Common myeloid progenitor, CD34-positive (primary cell): ENCODE measurements around the gene PLXNA3.
A peak's percentile ranks its signal among the peaks of the same experiment; 100 is the strongest.
"Not testable (repeated sequence)": the region's sequence is repeated elsewhere in the genome, so short reads cannot be mapped to it uniquely, and the experiment has no call there.

ENCODE experiments used
- CTCF ChIA-PET: fragments of 350-600 bp; sonication (Branson Sonifier 250); formaldehyde crosslinking; loops from one replicate; lab custom pipeline; 2021; ENCODE audit warnings: antibody characterized with exemption; lab: Charles Lee
- POLR2A ChIA-PET: fragments of 350-600 bp; sonication (Branson Sonifier 250); formaldehyde crosslinking; loops from one replicate; lab custom pipeline; 2021; ENCODE audit warnings: antibody characterized with exemption; lab: Charles Lee
- DNase-seq, 3 donors: peaks; one replicate each; pipeline versions ENCODE4 v3.0.0 to v3.0.0-alpha.2; 2013
- H3K27ac ChIP-seq, 2 experiments: 1 replicate in 1 of 2; 2 replicates in 1 of 2; pipeline ENCODE4 v1.7.0; 2013; ENCODE audit warnings: inconsistent platforms in 2 of 2, low read length in 2 of 2, mild to moderate bottlenecking in 2 of 2, low read depth in 1 of 2, moderate library complexity in 1 of 2; ENCODE audit not compliant: severe bottlenecking in 2 of 2, insufficient read depth in 1 of 2, poor library complexity in 1 of 2
- H3K27me3 ChIP-seq, 5 experiments: replicated peaks in 2 of 5; 1 replicate in 3 of 5; 2 replicates in 2 of 5; pipeline versions ENCODE4 v1.6.1 to v1.7.0; 2013; ENCODE audit warnings: low read length in 4 of 5, mild to moderate bottlenecking in 2 of 5, moderate library complexity in 2 of 5, inconsistent platforms in 1 of 5; ENCODE audit not compliant: insufficient read depth in 5 of 5, control insufficient read depth in 4 of 5
- H3K36me3 ChIP-seq, 4 experiments: 1 replicate in 2 of 4; 2 replicates in 2 of 4; pipeline versions ENCODE4 v1.6.1 to v1.7.0; 2013; ENCODE audit warnings: low read length in 3 of 4, control low read depth in 1 of 4, mild to moderate bottlenecking in 1 of 4; ENCODE audit not compliant: control insufficient read depth in 4 of 4, insufficient read depth in 4 of 4
- H3K4me1 ChIP-seq, 4 experiments: 1 replicate in 3 of 4; 2 replicates in 1 of 4; pipeline versions ENCODE4 v1.6.1 to v1.7.1; 2013; ENCODE audit warnings: low read length in 3 of 4, mild to moderate bottlenecking in 3 of 4, control low read depth in 1 of 4, inconsistent platforms in 1 of 4, moderate library complexity in 1 of 4; ENCODE audit not compliant: control insufficient read depth in 4 of 4, insufficient read depth in 4 of 4; ENCODE audit errors: control extremely low read depth in 1 of 4
- H3K4me3 ChIP-seq, 7 experiments: 1 replicate in 4 of 7; 2 replicates in 3 of 7; pipeline versions ENCODE4 v1.5.1 to v1.7.0; 2013; ENCODE audit warnings: mild to moderate bottlenecking in 7 of 7, low read length in 6 of 7, moderate library complexity in 6 of 7, inconsistent platforms in 2 of 7, low read depth in 2 of 7, control low read depth in 1 of 7; ENCODE audit not compliant: insufficient read depth in 4 of 7, control insufficient read depth in 1 of 7; ENCODE audit errors: extremely low read depth in 1 of 7
- H3K9me3 ChIP-seq, 5 experiments: 1 replicate in 4 of 5; 2 replicates in 1 of 5; pipeline versions ENCODE4 v1.6.1 to v1.7.1; 2013; ENCODE audit warnings: low read length in 4 of 5, mild to moderate bottlenecking in 2 of 5, inconsistent platforms in 1 of 5, low read depth in 1 of 5, moderate library complexity in 1 of 5; ENCODE audit not compliant: control insufficient read depth in 4 of 5, insufficient read depth in 2 of 5; ENCODE audit errors: control extremely low read depth in 1 of 5
- WGBS: methylation state at CpG from one replicate; pipeline ENCODE4 v1.1.5; 2013; ENCODE audit not compliant: insufficient coverage; 5-methylcytosine and 5-hydroxymethylcytosine counted together

PLXNA3 gene

DNA sequence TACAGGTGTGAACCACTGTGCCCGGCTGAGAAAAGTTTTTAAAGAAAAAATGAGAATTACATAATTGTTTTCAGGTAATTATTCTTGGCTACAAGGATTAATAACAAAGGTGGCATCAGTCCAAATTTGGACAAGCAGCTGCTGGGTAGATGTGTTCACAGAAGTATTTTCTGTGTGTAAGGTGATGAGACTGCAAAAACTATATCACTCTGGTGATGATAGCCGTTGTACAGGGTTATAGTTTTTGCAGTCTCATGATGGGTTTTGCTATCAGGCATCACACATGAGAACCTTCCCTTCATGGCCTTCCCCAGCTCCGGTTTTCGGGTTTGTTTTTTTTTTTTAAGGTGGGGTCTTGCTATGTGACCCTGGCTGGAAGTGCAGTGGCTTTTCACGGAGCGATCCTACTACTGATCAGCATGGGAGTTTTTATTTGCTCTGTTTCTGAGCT, 37.4 kb downstream of the PLXNA3 start:
- Histone ChIP-seq H3K9me3 (no peaks in the 10 kb centered on the region), H3K4me1 (peaks cover 0 to 4% (median 1%) of the 10 kb centered on the region in 4 experiments), H3K4me3 (no peak overlapping the region), H3K27me3 (peaks cover 0 to 5% (median 0%) of the 10 kb centered on the region in 5 experiments), H3K36me3 (no peaks in the 10 kb centered on the region), H3K27ac (peak overlapping the region in 1 of 2 experiments; percentile 64)
- CTCF ChIA-PET, result no interaction called here
- peak; percentile 49 to 88 (median 83) for DNase-seq
- WGBS, result 51% methylated on average over 5 of the region's 6 CpGs
- POLR2A ChIA-PET, result no interaction called here

GRCh38 chrX:154496591-154497137, 38.6 kb downstream of the PLXNA3 start:
- H3K27me3 ChIP-seq, H3K27ac ChIP-seq, CTCF ChIA-PET, H3K36me3 ChIP-seq, H3K9me3 ChIP-seq, H3K4me1 ChIP-seq, DNase-seq, H3K4me3 ChIP-seq: not testable (repeated sequence)
- WGBS, result 67% methylated on average over 3 of the region's 4 CpGs
- POLR2A ChIA-PET, result interaction anchor here (0.6 kb wide), 1 partner anchor 525 kb away, joined by 4 read pairs; no protein-coding TSS in a partner anchor

DNA sequence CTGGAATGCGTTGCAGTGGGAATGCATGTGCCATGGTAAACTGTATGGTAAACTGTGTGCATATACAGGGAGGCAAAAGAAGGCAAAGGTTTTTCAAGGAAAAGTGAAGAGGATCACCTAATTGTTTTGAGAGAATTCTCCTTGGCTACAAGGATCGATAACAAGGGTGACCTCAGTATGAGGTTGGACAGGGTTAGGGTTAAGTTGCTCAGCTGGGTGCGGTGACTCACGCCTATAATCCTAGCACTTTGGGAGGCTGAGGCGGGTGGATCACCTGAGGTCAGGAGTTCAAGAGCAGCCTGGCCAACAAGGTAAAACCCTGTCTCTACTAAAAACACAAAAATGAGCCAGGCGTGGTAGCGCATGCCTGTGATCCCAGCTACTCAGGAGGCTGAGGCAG, 43.3 kb downstream of the PLXNA3 start:
- H3K27me3 ChIP-seq, H3K27ac ChIP-seq, H3K4me1 ChIP-seq, DNase-seq, POLR2A ChIA-PET, H3K9me3 ChIP-seq, H3K4me3 ChIP-seq: not testable (repeated sequence)
- peaks cover 0 to 15% (median 0%) of the 10 kb centered on the region in 4 experiments for H3K36me3 ChIP-seq
- CTCF ChIA-PET, result interaction anchor here (1.5 kb wide), 1 partner anchor 14 kb away, joined by 3 read pairs; no protein-coding TSS in a partner anchor
- WGBS, result 96% methylated on average over 7 of the region's 7 CpGs

DNA sequence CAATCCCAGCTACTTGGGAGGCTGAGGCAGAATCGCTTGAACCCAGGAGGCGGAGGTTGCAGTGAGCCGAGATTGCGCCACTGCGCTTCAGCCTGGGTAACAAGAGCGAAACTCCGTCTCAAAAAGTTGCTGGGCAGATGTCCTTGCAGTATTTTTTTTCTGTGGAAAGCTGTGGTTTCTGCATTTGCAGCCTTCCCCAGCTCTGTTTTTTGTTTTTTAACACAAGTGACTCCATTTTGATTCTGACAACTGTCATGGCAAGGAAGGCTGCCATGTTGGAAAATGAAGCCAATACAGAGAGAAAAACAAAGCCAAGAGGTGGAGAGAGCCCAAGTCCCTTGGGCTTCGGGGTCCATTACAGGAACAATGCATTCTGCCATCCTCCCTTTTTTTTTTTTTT, 44.0 kb downstream of the PLXNA3 start:
- no peak for DNase-seq
- Histone ChIP-seq H3K4me1 (no peaks in the 10 kb centered on the region), H3K36me3 (peaks cover 0 to 17% (median under 1%) of the 10 kb centered on the region in 4 experiments), H3K27ac (no peak overlapping the region), H3K9me3 (no peaks in the 10 kb centered on the region), H3K4me3 (no peak overlapping the region), H3K27me3 (peaks cover 0 to 14% (median 0%) of the 10 kb centered on the region in 5 experiments)
- POLR2A ChIA-PET, result no interaction called here
- CTCF ChIA-PET, result interaction anchor here (0.9 to 1.5 kb wide), 2 partner anchors 13 to 25 kb away, joined by 3 read pairs; no protein-coding TSS in a partner anchor
- 83% methylated on average over 7 of the region's 8 CpGs for WGBS

- Histone ChIP-seq H3K4me3 (no peak overlapping the region), H3K4me1 (no peaks in the 10 kb centered on the region), H3K27ac (no peak overlapping the region), H3K9me3 (peaks cover 0 to 2% (median 0%) of the 10 kb centered on the region in 5 experiments), H3K36me3 (peaks cover 0 to 25% (median 5%) of the 10 kb centered on the region in 4 experiments), H3K27me3 (peaks cover 0 to 14% (median 0%) of the 10 kb centered on the region in 5 experiments)
- CTCF ChIA-PET, result no interaction called here
- WGBS, result 83% methylated on average over 2 of the region's 3 CpGs
- POLR2A ChIA-PET, result no interaction called here
- no peak for DNase-seq
Measured at GRCh38 chrX:154502989-154503388, 44.9 kb downstream of the PLXNA3 start.

GRCh38 chrX:154505734-154506133, 47.7 kb downstream of the PLXNA3 start:
- no peak for DNase-seq
- H3K4me3 ChIP-seq, result no peak overlapping the region
- H3K9me3 ChIP-seq, result peaks cover 0 to 13% (median 0%) of the 10 kb centered on the region in 5 experiments
- 93% methylated on average over 10 of the region's 12 CpGs for WGBS
- H3K27me3 ChIP-seq, result peaks cover 0 to 14% (median 0%) of the 10 kb centered on the region in 5 experiments
- no peak overlapping the region for H3K27ac ChIP-seq
- CTCF ChIA-PET, result no interaction called here
- H3K4me1 ChIP-seq, result no peaks in the 10 kb centered on the region
- peaks cover 0 to 41% (median 9%) of the 10 kb centered on the region in 4 experiments for H3K36me3 ChIP-seq
- POLR2A ChIA-PET, result no interaction called here
